HepG2 (cell line): Measurements from ENCODE around the gene EEFSEC. TPM values are rescaled to one million over a fixed set of nuclear protein-coding genes. Genes with fewer than 3 reads are reported as not detected.

ENCODE experiments used
- ATAC-seq: fragments of 200-7000 bp; cut with Tn5 transposase; 3 replicates; pipeline ENCODE4 v1.9.1; 2020; ENCODE audit warnings: mild to moderate bottlenecking, moderate library complexity
- BruUV-seq: library from RNA; stranded (reverse); fragments of 400-500 nt; replicated peaks from 2 replicates; lab custom pipeline; 2021; lab: Mats Ljungman, UMichigan
- CTCF ChIA-PET: fragments of 300-600 bp; formaldehyde crosslinking; extraction: SDS; loops from one replicate; lab custom pipeline; 2021; ENCODE audit warnings: low total read pairs, inconsistent platforms, low intra/inter-chr PET ratio; lab: Yijun Ruan, JAX
- POLR2A ChIA-PET: fragments of 350-600 bp; sonication (Branson Sonifier 250); formaldehyde crosslinking; loops from one replicate; lab custom pipeline; 2020; ENCODE audit warnings: antibody characterized with exemption, inconsistent platforms; lab: Yijun Ruan, JAX
- DNase-seq: peaks from one replicate; pipeline ENCODE4 v3.0.0-alpha.2; 2015; ENCODE audit warnings: low spot score
- FAIRE-seq: peaks from 3 replicates; lab custom pipeline; 2011; peaks lifted over from hg19 to GRCh38; lab: Jason Lieb, UNC
- H2AFZ ChIP-seq: one replicate; pipeline ENCODE4 v1.6.1; 2011; ENCODE audit warnings: low read length, inconsistent platforms
- H3K27ac ChIP-seq: fragments of 300-600 bp; 3 replicates; pipeline ENCODE4 v1.8.0; 2011; ENCODE audit warnings: mixed run types, mild to moderate bottlenecking, mixed read lengths, low read length, inconsistent platforms; ENCODE audit not compliant: insufficient read depth; ENCODE audit errors: extremely low read length
- H3K27me3 ChIP-seq, 2 experiments: fragments of 200-600 bp in 1 of 2; 2 replicates in 1 of 2; 3 replicates in 1 of 2; pipeline versions ENCODE4 v1.6.0 to v1.8.0; 2011; ENCODE audit warnings: low read length in 2 of 2, mild to moderate bottlenecking in 2 of 2, moderate library complexity in 2 of 2, inconsistent platforms in 1 of 2; ENCODE audit not compliant: insufficient read depth in 2 of 2, control insufficient read depth in 1 of 2
- H3K36me3 ChIP-seq, 2 experiments: fragments of 200-600 bp in 1 of 2; replicated peaks in 1 of 2; 2 replicates in 1 of 2; 3 replicates in 1 of 2; pipeline versions ENCODE4 v1.5.1 to v1.8.0; 2011; ENCODE audit warnings: low read length in 2 of 2, inconsistent platforms in 1 of 2; ENCODE audit not compliant: insufficient read depth in 2 of 2, control insufficient read depth in 1 of 2
- H3K4me1 ChIP-seq: 2 replicates; pipeline ENCODE4 v1.5.1; 2012; ENCODE audit warnings: low read length, inconsistent platforms; ENCODE audit not compliant: insufficient read depth
- H3K4me2 ChIP-seq: 2 replicates; pipeline ENCODE4 v1.6.0; 2011; ENCODE audit warnings: low read depth, low read length, inconsistent platforms
- H3K4me3 ChIP-seq, 3 experiments: fragments of 200-600 bp in 1 of 3; sonication (generic), shearing (Covaris generic) in 1 of 3; replicated peaks in 1 of 3; 2 replicates each; pipeline ENCODE4 v1.5.1; 2011 to 2016; ENCODE audit warnings: low read length in 3 of 3, inconsistent platforms in 2 of 3, low read depth in 2 of 3, mild to moderate bottlenecking in 2 of 3, control low read depth in 1 of 3, mixed read lengths in 1 of 3; ENCODE audit not compliant: insufficient read depth in 1 of 3
- H3K79me2 ChIP-seq: one replicate; pipeline ENCODE4 v1.6.1; 2011; ENCODE audit warnings: low read length, inconsistent platforms; ENCODE audit not compliant: insufficient read depth
- H3K9ac ChIP-seq: 2 replicates; pipeline ENCODE4 v1.6.0; 2011; ENCODE audit warnings: mild to moderate bottlenecking, low read depth, low read length, inconsistent platforms; ENCODE audit not compliant: insufficient read depth
- H3K9me3 ChIP-seq: 2 replicates; pipeline ENCODE4 v1.5.1; 2012; ENCODE audit warnings: mild to moderate bottlenecking, low read length
- H4K20me1 ChIP-seq: 2 replicates; pipeline ENCODE4 v1.6.0; 2011; ENCODE audit warnings: inconsistent platforms, mild to moderate bottlenecking, low read length, moderate library complexity; ENCODE audit not compliant: insufficient read depth
- RBFOX2 ChIP-seq: fragments of 200-400 bp; formaldehyde crosslinking; IDR thresholded peaks from 2 replicates; pipeline ENCODE4 v1.6.1; 2017; ENCODE audit warnings: low read depth, mild to moderate bottlenecking, low read length
- SIN3B ChIP-seq: fragments of 150-350 bp; IDR thresholded peaks from 2 replicates; pipeline ENCODE4 v1.6.1; 2014; ENCODE audit warnings: low read length
- TSC22D2 ChIP-seq: sonication (generic); formaldehyde crosslinking; IDR thresholded peaks from 2 replicates; pipeline ENCODE4 v1.5.1; 2020; ENCODE audit warnings: missing genetic modification reagents, mild to moderate bottlenecking, borderline replicate concordance
- WGBS: methylation state at CpG from one replicate; pipeline ENCODE4 v1.1.6; 2017; ENCODE audit warnings: low lambda C conversion rate; 5-methylcytosine and 5-hydroxymethylcytosine counted together
- in situ Hi-C: cut with HindIII; loops from 2 replicates; pipeline ENCODE4 v1.10.0; 2017; ENCODE audit warnings: low pct_unique_long_range_greater_than_20kb; ENCODE audit not compliant: extremely low pct_ligation_motif_present
- intact Hi-C: fragments of 100-400 bp; cut with micrococcal nuclease; formaldehyde crosslinking; loops from one replicate; pipeline ENCODE4 v1.10.0; 2022; ENCODE audit not compliant: unreplicated experiment
- polyA plus RNA-seq, 8 experiments: library from polyadenylated mRNA; depleted of rRNA in 3 of 8; stranded (reverse) in 7 of 8; unstranded in 1 of 8; fragments of >200 nt; fragmentation: Illumina TruSeq in 4 of 8; extraction: Trizol in 4 of 8; gene quantifications; 2 replicates each; pipeline versions ENCODE4 v1.2.1 to v1.2.3, GENCODE V29; 2011 to 2016; ENCODE audit warnings: low read depth in 4 of 8, missing spikeins in 1 of 8, mixed read lengths in 1 of 8; ENCODE audit not compliant: insufficient read depth in 1 of 8
- total RNA-seq, 5 experiments: library from RNA; depleted of rRNA; stranded (reverse); fragments of >200 nt; fragmentation: Illumina TruSeq; extraction: Trizol; gene quantifications; 2 replicates each; pipeline ENCODE4 v1.2.3, GENCODE V29; 2016; ENCODE audit warnings: low read depth in 1 of 5
- TF ChIP-seq, protein P1 (sequence below): sonication (generic); formaldehyde crosslinking; IDR thresholded peaks from 2 replicates; pipeline ENCODE4 v1.5.1; 2020; ENCODE audit warnings: mild to moderate bottlenecking, missing genetic modification reagents, moderate library complexity

Gene EEFSEC
- total and polyA plus RNA-seq, 2 of the 13 experiments (the other 11 are each of a cell fraction or from before 2014, with no cell fraction given) = 6.4 to 24.2 TPM

DNA sequence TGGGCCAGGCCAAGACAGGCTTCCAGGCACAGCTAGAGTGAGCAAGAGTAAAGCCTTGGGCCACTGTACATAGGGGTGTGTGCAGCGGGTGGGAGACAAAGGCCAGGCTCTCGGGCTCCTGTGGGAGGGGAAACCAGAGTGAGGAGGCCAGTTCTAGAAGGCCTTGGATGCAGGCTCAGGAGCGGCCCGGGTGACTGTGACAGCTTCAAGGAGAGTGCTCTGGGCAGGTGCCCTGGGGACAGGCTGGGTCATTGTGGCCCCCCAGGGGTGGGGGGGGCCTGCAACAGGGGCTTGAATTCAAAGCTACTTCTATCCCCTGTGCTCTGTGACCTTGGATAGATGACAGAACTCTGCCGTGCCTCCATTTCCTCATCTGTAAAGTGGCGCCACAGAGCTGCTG, 204.3 kb downstream of the EEFSEC start:
- in situ Hi-C loops = no loop called here
- no peak overlapping the region for H2AFZ ChIP-seq
- POLR2A ChIA-PET = interaction anchor here (1.5 to 2.3 kb wide), 2 partner anchors 14 to 190 kb away, joined by 3 to 8 read pairs; no protein-coding TSS in a partner anchor
- H3K4me3 ChIP-seq = no peak overlapping the region
- peaks cover 0 to 2% of the 10 kb centered on the region in 2 experiments; a peak in 1 of 5 replicates for H3K36me3 ChIP-seq
- intact Hi-C loops = no loop called here
- H3K79me2 ChIP-seq = no peaks in the 10 kb centered on the region
- no peak overlapping the region for H3K27ac ChIP-seq
- H4K20me1 ChIP-seq = no peaks in the 10 kb centered on the region
- no peaks in the 10 kb centered on the region for H3K27me3 ChIP-seq
- 86% methylated on average over 1 of the region's 6 CpGs for WGBS
- H3K4me2 ChIP-seq = no peak overlapping the region
- DNase-seq = no peak
- no peak for FAIRE-seq
- H3K4me1 ChIP-seq = peaks cover 95% of the 10 kb centered on the region
- BruUV-seq = no TSS peak
- no peaks in the 10 kb centered on the region for H3K9me3 ChIP-seq
- H3K9ac ChIP-seq = no peak overlapping the region
- no peak for TF ChIP-seq RBFOX2
- no peak for TF ChIP-seq SIN3B
- TF ChIP-seq TSC22D2 (CRISPR knock-in tag) = no peak
- TF ChIP-seq, protein P1, sequence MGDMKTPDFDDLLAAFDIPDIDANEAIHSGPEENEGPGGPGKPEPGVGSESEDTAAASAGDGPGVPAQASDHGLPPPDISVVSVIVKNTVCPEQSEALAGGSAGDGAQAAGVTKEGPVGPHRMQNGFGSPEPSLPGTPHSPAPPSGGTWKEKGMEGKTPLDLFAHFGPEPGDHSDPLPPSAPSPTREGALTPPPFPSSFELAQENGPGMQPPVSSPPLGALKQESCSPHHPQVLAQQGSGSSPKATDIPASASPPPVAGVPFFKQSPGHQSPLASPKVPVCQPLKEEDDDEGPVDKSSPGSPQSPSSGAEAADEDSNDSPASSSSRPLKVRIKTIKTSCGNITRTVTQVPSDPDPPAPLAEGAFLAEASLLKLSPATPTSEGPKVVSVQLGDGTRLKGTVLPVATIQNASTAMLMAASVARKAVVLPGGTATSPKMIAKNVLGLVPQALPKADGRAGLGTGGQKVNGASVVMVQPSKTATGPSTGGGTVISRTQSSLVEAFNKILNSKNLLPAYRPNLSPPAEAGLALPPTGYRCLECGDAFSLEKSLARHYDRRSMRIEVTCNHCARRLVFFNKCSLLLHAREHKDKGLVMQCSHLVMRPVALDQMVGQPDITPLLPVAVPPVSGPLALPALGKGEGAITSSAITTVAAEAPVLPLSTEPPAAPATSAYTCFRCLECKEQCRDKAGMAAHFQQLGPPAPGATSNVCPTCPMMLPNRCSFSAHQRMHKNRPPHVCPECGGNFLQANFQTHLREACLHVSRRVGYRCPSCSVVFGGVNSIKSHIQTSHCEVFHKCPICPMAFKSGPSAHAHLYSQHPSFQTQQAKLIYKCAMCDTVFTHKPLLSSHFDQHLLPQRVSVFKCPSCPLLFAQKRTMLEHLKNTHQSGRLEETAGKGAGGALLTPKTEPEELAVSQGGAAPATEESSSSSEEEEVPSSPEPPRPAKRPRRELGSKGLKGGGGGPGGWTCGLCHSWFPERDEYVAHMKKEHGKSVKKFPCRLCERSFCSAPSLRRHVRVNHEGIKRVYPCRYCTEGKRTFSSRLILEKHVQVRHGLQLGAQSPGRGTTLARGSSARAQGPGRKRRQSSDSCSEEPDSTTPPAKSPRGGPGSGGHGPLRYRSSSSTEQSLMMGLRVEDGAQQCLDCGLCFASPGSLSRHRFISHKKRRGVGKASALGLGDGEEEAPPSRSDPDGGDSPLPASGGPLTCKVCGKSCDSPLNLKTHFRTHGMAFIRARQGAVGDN (CRISPR knock-in tag) = 0 out of 2 replicates have a peak, but pooled peaks have one; percentile 17
- no peak for ATAC-seq
- CTCF ChIA-PET = no interaction called here
